HG03342 (cell line): ENCODE data around the gene TRIO.
"Not testable (repeated sequence)": the region's sequence is repeated elsewhere in the genome, so short reads cannot be mapped to it uniquely, and the experiment has no call there.

Source experiments
- ATAC-seq: cut with Tn5 transposase; IDR thresholded peaks from one replicate; pipeline ENCODE4 v1.9.1; 2021; ENCODE audit warnings: mild to moderate bottlenecking, moderate library complexity; ENCODE audit not compliant: unreplicated experiment

TRIO gene

GRCh38 chr5:14516901-14517300 is 373.8 kb downstream of the TRIO start:
- no peak for ATAC-seq

- no peak for ATAC-seq
These were observed 375.5 kb downstream of the TRIO start for GRCh38 chr5:14518638-14519037.

GRCh38 chr5:14521748-14522147 is 378.6 kb downstream of the TRIO start:
- ATAC-seq: no peak

- no peak for ATAC-seq
These were observed 379.6 kb downstream of the TRIO start for GRCh38 chr5:14522721-14523120.

- ATAC-seq: no peak
These were observed 380.3 kb downstream of the TRIO start for GRCh38 chr5:14523243-14524034.

- no peak for ATAC-seq
These were observed 382.3 kb downstream of the TRIO start for GRCh38 chr5:14525397-14525796.

- no peak for ATAC-seq
These were observed 383.4 kb downstream of the TRIO start for GRCh38 chr5:14526493-14526892.

- ATAC-seq: no peak
These were observed 385.0 kb downstream of the TRIO start for GRCh38 chr5:14528115-14528514.

GRCh38 chr5:14528926-14529325 is 385.8 kb downstream of the TRIO start:
- no peak for ATAC-seq

- ATAC-seq: no peak
These were observed 388.5 kb downstream of the TRIO start for GRCh38 chr5:14531668-14532067.

GRCh38 chr5:14532180-14532579 is 389.0 kb downstream of the TRIO start:
- no peak for ATAC-seq

- ATAC-seq: no peak
These were observed 391.6 kb downstream of the TRIO start for GRCh38 chr5:14534773-14535172.

- ATAC-seq: no peak
These were observed 402.2 kb downstream of the TRIO start for GRCh38 chr5:14545308-14545707.

- no peak for ATAC-seq
These were observed 402.7 kb downstream of the TRIO start for GRCh38 chr5:14545862-14546261.

GRCh38 chr5:14547666-14548065 is 404.5 kb downstream of the TRIO start:
- no peak for ATAC-seq

- ATAC-seq: no peak
These were observed 408.1 kb downstream of the TRIO start for GRCh38 chr5:14551211-14551610.

GRCh38 chr5:14552017-14552416 is 408.9 kb downstream of the TRIO start:
- no peak for ATAC-seq

GRCh38 chr5:14554288-14554687 is 411.1 kb downstream of the TRIO start:
- ATAC-seq: not testable (repeated sequence)

- ATAC-seq: no peak
These were observed 412.9 kb downstream of the TRIO start for GRCh38 chr5:14556015-14556414.

GRCh38 chr5:14557203-14557770 is 414.1 kb downstream of the TRIO start:
- no peak for ATAC-seq

GRCh38 chr5:14557791-14558415 is 414.8 kb downstream of the TRIO start:
- ATAC-seq: no peak
